Heart left ventricle (tissue), 13 donors: ENCODE data around the gene WDR5.

Source experiments
- CTCF ChIP-seq, 12 donors: fragments of 200-600 bp; sonication (generic) in 4 of 12; IDR thresholded peaks; one replicate each; pipeline versions ENCODE4 v1.5.0 to v1.8.0; 2018 to 2022; ENCODE audit warnings: antibody characterized with exemption in 12 of 12, mild to moderate bottlenecking in 5 of 12
- POLR2A ChIP-seq, 2 donors: fragments of 450-650 bp; IDR thresholded peaks; one replicate each; pipeline ENCODE4 v1.6.1; 2017; ENCODE audit warnings: antibody characterized with exemption in 2 of 2, mild to moderate bottlenecking in 2 of 2, moderate library complexity in 2 of 2
- donor health status: ischemic (EF 13 %, LVEDD 7.1; RV severe dilation, severe dysfunction).
- donor health status: DM: no; HTN: yes; CAD: no.
- donor health status: DM: no; HTN: no; CAD: no.
- donor health status: ischemic (EF 25% LVEDD 6.9; RV normal size, moderate dysfunction).
- donor health status: ischemic (EF 25% LVEDD 5.7; RV mildly dilated, moderate dysfunction).
- donor health status: ischemic (EF 35%, LVEDD 5.7; RV mildly dilated, moderate dysfunction).
- donor health status: nonischemic (EF 11% LVEDD 7.7; RV severe dilation, severe dysfunction).
- donor health status: DM: yes; HTN: yes; CAD: no.
- donor health status: PGD.
- donor health status: ischemic (EF 29% LVEDD 5.4; RV normal size, mild dysfunction).
- donor health status: nonischemic (EF 23%, LVEDD 6.1; RV moderate dilation, normal function).

- TF ChIP-seq CTCF (IDR thresholded peaks at IDR 0.05) (no peak), POLR2A (IDR thresholded peaks at IDR 0.05) (no peak)
These were observed 6.9 kb upstream of the WDR5 start for GRCh38 chr9:134128727-134129679.
